GM21447 (cell line): Measurements from ENCODE around the gene MTHFR.
"Not testable (repeated sequence)": the region's sequence is repeated elsewhere in the genome, so short reads cannot be mapped to it uniquely, and the experiment has no call there.

Source experiments
- ATAC-seq: cut with Tn5 transposase; IDR thresholded peaks from one replicate; pipeline ENCODE4 v1.9.1; 2021; ENCODE audit not compliant: unreplicated experiment

MTHFR gene

GRCh38 chr1:11833900-11834299 lies 28.1 kb upstream of the MTHFR start:
- no peak for ATAC-seq

GRCh38 chr1:11833497-11833896 lies 27.7 kb upstream of the MTHFR start:
- no peak for ATAC-seq

GRCh38 chr1:11831945-11832725 lies 26.4 kb upstream of the MTHFR start:
- ATAC-seq = no peak

- no peak for ATAC-seq
Observed at GRCh38 chr1:11828511-11828910, 22.7 kb upstream of the MTHFR start.

- ATAC-seq = no peak
Observed at GRCh38 chr1:11826946-11827345, 21.2 kb upstream of the MTHFR start.

GRCh38 chr1:11825131-11825530 lies 19.4 kb upstream of the MTHFR start:
- ATAC-seq = no peak

- no peak for ATAC-seq
Observed at GRCh38 chr1:11823366-11824137, 17.8 kb upstream of the MTHFR start.

- no peak for ATAC-seq
Observed at GRCh38 chr1:11822091-11822490, 16.3 kb upstream of the MTHFR start.

- ATAC-seq = no peak
Observed at GRCh38 chr1:11817192-11817591, 11.4 kb upstream of the MTHFR start.

- ATAC-seq = no peak
Observed at GRCh38 chr1:11813021-11813420, 7.3 kb upstream of the MTHFR start.

GRCh38 chr1:11807133-11807532 lies 1.4 kb upstream of the MTHFR start:
- ATAC-seq = no peak

- peak; percentile 33 for ATAC-seq
Observed at GRCh38 chr1:11806307-11806936, 658 bp upstream of the MTHFR start.

GRCh38 chr1:11804666-11805421 lies 920 bp downstream of the MTHFR start:
- no peak for ATAC-seq

GRCh38 chr1:11803924-11804665 lies 1.7 kb downstream of the MTHFR start:
- ATAC-seq = not testable (repeated sequence)

GRCh38 chr1:11802973-11803885 lies 2.5 kb downstream of the MTHFR start:
- ATAC-seq = peak; percentile 34

GRCh38 chr1:11802616-11802972 lies 3.2 kb downstream of the MTHFR start:
- no peak for ATAC-seq

GRCh38 chr1:11800756-11801433 lies 4.9 kb downstream of the MTHFR start:
- ATAC-seq = no peak

- no peak for ATAC-seq
Observed at GRCh38 chr1:11800391-11800755, 5.4 kb downstream of the MTHFR start.

- no peak for ATAC-seq
Observed at GRCh38 chr1:11799896-11800295, 5.9 kb downstream of the MTHFR start.
